Mammary epithelial cell (primary cell): ENCODE data around the gene TES.

Experiments used
- EZH2 ChIP-seq: IDR thresholded peaks from 2 replicates; pipeline ENCODE4 v1.6.1; 2012; ENCODE audit warnings: low read length, inconsistent platforms, borderline replicate concordance
- TF ChIP-seq, protein P1 (sequence below), 2 donors: IDR thresholded peaks in 1 of 2; conservative IDR thresholded peaks in 1 of 2; 2 replicates each; pipeline ENCODE4 v1.5.1; 2011 to 2012; ENCODE audit warnings: inconsistent platforms in 2 of 2, low read length in 2 of 2, mild to moderate bottlenecking in 2 of 2, control low read depth in 1 of 2, low read depth in 1 of 2; ENCODE audit not compliant: insufficient read depth in 1 of 2; ENCODE audit errors: extremely low read depth in 1 of 2

DNA sequence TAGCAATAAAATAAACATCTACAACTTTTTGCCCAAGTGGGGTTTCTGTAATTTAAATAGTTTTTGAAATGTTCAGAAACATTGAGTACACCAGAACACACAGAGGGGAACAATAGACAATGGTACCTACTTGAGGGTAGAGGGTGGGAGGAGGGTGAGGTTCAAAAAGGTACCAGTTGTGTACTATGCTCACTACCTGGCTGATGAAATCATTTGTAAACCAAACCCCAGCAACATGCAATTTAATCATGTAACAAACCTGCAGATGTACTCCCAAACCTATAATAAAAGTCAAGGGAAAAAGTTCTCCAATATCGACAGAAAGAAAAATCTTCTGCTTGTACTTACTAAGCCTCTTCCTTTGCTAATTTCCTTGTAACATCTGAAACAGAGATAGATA lies 4.2 kb upstream of the TES start:
- TF ChIP-seq, protein P1, sequence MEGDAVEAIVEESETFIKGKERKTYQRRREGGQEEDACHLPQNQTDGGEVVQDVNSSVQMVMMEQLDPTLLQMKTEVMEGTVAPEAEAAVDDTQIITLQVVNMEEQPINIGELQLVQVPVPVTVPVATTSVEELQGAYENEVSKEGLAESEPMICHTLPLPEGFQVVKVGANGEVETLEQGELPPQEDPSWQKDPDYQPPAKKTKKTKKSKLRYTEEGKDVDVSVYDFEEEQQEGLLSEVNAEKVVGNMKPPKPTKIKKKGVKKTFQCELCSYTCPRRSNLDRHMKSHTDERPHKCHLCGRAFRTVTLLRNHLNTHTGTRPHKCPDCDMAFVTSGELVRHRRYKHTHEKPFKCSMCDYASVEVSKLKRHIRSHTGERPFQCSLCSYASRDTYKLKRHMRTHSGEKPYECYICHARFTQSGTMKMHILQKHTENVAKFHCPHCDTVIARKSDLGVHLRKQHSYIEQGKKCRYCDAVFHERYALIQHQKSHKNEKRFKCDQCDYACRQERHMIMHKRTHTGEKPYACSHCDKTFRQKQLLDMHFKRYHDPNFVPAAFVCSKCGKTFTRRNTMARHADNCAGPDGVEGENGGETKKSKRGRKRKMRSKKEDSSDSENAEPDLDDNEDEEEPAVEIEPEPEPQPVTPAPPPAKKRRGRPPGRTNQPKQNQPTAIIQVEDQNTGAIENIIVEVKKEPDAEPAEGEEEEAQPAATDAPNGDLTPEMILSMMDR (conservative IDR thresholded peaks at IDR 0.05 in 1 of 2, IDR thresholded peaks at IDR 0.05 in 1 of 2; ENCODE audit: extremely low read depth in 1 of 2, insufficient read depth in 1 of 2, low read depth in 1 of 2, low read length in 2 of 2): no peak
- no peak for TF ChIP-seq EZH2
